Lung (tissue), 12 donors: ENCODE measurements around the gene DSP. TPM values are rescaled to one million over a fixed set of nuclear protein-coding genes. Genes with fewer than 3 reads are reported as not detected.

Experiments used
- ATAC-seq: fragments of 200-7000 bp; cut with Tn5 transposase; one replicate; pipeline ENCODE4 v1.9.1; 2020; ENCODE audit warnings: moderate number of reproducible peaks; ENCODE audit not compliant: insufficient read depth, low FRiP score
- DNase-seq, 3 donors: peaks; one replicate each; pipeline ENCODE4 v3.0.0-alpha.2; 2013 to 2017
- H3K27ac ChIP-seq, 2 donors: one replicate each; pipeline ENCODE4 v1.5.1; 2013; ENCODE audit warnings: mild to moderate bottlenecking in 2 of 2, moderate library complexity in 2 of 2, control low read depth in 1 of 2, inconsistent platforms in 1 of 2, low read depth in 1 of 2, low read length in 1 of 2
- H3K27me3 ChIP-seq, 3 donors: one replicate each; pipeline ENCODE4 v1.5.1; 2013; ENCODE audit warnings: low read length in 2 of 3; ENCODE audit not compliant: control insufficient read depth in 3 of 3, insufficient read depth in 3 of 3
- H3K36me3 ChIP-seq, 4 donors: one replicate each; pipeline ENCODE4 v1.5.1; 2013; ENCODE audit warnings: low read length in 4 of 4, mild to moderate bottlenecking in 1 of 4, moderate library complexity in 1 of 4; ENCODE audit not compliant: control insufficient read depth in 4 of 4, insufficient read depth in 4 of 4
- H3K4me1 ChIP-seq, 5 donors: one replicate each; pipeline ENCODE4 v1.5.1; 2013; ENCODE audit warnings: low read length in 5 of 5, mild to moderate bottlenecking in 2 of 5, moderate library complexity in 1 of 5; ENCODE audit not compliant: control insufficient read depth in 5 of 5, insufficient read depth in 5 of 5
- H3K4me3 ChIP-seq: one replicate; pipeline ENCODE4 v1.5.1; 2013; ENCODE audit warnings: mild to moderate bottlenecking, control low read depth, moderate library complexity
- H3K9ac ChIP-seq, 2 donors: one replicate each; pipeline ENCODE4 v1.5.1; 2013; ENCODE audit warnings: low read length in 2 of 2, control low read depth in 1 of 2; ENCODE audit not compliant: insufficient read depth in 1 of 2
- H3K9me3 ChIP-seq, 4 donors: one replicate each; pipeline ENCODE4 v1.5.1; 2013; ENCODE audit warnings: low read length in 3 of 4, mild to moderate bottlenecking in 1 of 4, moderate library complexity in 1 of 4; ENCODE audit not compliant: control insufficient read depth in 4 of 4, insufficient read depth in 3 of 4
- WGBS, 2 donors: extraction: QIAGEN DNeasy Blood & Tissue Kit; methylation state at CpG; one replicate each; pipeline ENCODE4 v1.1.7; 2013; 5-methylcytosine and 5-hydroxymethylcytosine counted together
- polyA plus RNA-seq, 2 donors: library from polyadenylated mRNA; stranded (reverse); fragments of 200-250 nt; gene quantifications; one replicate each; pipeline ENCODE4 v1.2.1, GENCODE V29; 2013
- total RNA-seq, 2 donors: library from RNA; depleted of rRNA in 1 of 2; stranded (reverse); fragments of >200 nt in 1 of 2; gene quantifications; one replicate each; pipeline ENCODE4 v1.2.1, GENCODE V29; 2014 to 2021
- TF ChIP-seq, protein P1 (sequence below): IDR thresholded peaks from 2 replicates; pipeline ENCODE4 v1.5.1; 2012; ENCODE audit warnings: mild to moderate bottlenecking; ENCODE audit errors: control extremely low read depth, extremely low read depth
- donor health status: control.
- donor health status: control.
- donor health status: Bipolar disorder and iron deficiency.
- donor health status: healthy.
- donor health status: DM: yes; HTN: yes; CAD: no.

The DSP gene
- total and polyA plus RNA-seq, 4 donors, result 2.9 to 73.2 (median 19.4) TPM

DNA sequence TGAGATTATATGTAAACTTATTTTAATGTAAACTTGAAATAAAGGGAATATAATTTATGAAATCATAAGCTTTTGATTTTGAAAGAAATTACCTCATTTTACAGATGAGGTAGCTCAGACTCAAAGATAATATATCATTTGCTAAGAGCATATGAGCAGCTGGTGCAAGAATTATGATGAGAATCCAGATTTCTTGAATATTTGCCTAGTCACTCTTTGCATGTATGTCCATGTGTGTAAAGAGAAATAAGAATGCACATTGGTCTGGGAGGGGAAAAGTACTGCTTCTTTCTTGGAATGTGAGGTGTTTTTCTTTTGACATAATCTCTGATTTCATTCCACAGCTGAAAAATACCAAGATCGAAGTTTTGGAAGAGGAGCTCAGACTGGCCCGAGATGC, 37.5 kb downstream of the DSP start:
- no peak overlapping the region for H3K27ac ChIP-seq
- 86 to 97% methylated on average over 2 of the region's 2 CpGs for WGBS, 2 donors
- H3K36me3 ChIP-seq, result peaks cover 0 to 10% (median 0%) of the 10 kb centered on the region in 4 donors
- TF ChIP-seq, protein P1, sequence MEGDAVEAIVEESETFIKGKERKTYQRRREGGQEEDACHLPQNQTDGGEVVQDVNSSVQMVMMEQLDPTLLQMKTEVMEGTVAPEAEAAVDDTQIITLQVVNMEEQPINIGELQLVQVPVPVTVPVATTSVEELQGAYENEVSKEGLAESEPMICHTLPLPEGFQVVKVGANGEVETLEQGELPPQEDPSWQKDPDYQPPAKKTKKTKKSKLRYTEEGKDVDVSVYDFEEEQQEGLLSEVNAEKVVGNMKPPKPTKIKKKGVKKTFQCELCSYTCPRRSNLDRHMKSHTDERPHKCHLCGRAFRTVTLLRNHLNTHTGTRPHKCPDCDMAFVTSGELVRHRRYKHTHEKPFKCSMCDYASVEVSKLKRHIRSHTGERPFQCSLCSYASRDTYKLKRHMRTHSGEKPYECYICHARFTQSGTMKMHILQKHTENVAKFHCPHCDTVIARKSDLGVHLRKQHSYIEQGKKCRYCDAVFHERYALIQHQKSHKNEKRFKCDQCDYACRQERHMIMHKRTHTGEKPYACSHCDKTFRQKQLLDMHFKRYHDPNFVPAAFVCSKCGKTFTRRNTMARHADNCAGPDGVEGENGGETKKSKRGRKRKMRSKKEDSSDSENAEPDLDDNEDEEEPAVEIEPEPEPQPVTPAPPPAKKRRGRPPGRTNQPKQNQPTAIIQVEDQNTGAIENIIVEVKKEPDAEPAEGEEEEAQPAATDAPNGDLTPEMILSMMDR, result no peak
- H3K27me3 ChIP-seq, result no peaks in the 10 kb centered on the region
- H3K9me3 ChIP-seq, result no peaks in the 10 kb centered on the region
- no peak for ATAC-seq
- H3K9ac ChIP-seq, result no peak overlapping the region
- no peak overlapping the region for H3K4me3 ChIP-seq
- DNase-seq, result no peak
- peaks cover 0 to 9% (median 0%) of the 10 kb centered on the region in 5 donors for H3K4me1 ChIP-seq

- peaks cover 0 to 9% (median 0%) of the 10 kb centered on the region in 5 donors for H3K4me1 ChIP-seq
- no peak overlapping the region for H3K9ac ChIP-seq
- TF ChIP-seq, protein P1, result no peak
- H3K27ac ChIP-seq, result no peak overlapping the region
- no peak for DNase-seq
- peaks cover 0 to 10% (median 0%) of the 10 kb centered on the region in 4 donors for H3K36me3 ChIP-seq
- 95 to 98% methylated on average over 9 of the region's 9 CpGs for WGBS, 2 donors
- no peak for ATAC-seq
- H3K27me3 ChIP-seq, result no peaks in the 10 kb centered on the region
- H3K4me3 ChIP-seq, result no peak overlapping the region
- no peaks in the 10 kb centered on the region for H3K9me3 ChIP-seq
Observed at GRCh38 chr6:7579851-7580250, 38.4 kb downstream of the DSP start.

GRCh38 chr6:7580537-7580926, 39.1 kb downstream of the DSP start:
- no peak overlapping the region for H3K4me3 ChIP-seq
- peaks cover 0 to 4% (median 0%) of the 10 kb centered on the region in 4 donors for H3K9me3 ChIP-seq
- peaks cover 0 to 9% (median 0%) of the 10 kb centered on the region in 5 donors for H3K4me1 ChIP-seq
- H3K36me3 ChIP-seq, result peaks cover 0 to 10% (median 0%) of the 10 kb centered on the region in 4 donors
- H3K9ac ChIP-seq, result no peak overlapping the region
- DNase-seq (no peak), ATAC-seq (no peak)
- WGBS, 2 donors, result 77 to 79% methylated on average over 13 of the region's 13 CpGs
- no peak overlapping the region for H3K27ac ChIP-seq
- TF ChIP-seq, protein P1, result no peak
- H3K27me3 ChIP-seq, result peaks cover 0 to 2% (median 0%) of the 10 kb centered on the region in 3 donors
